A549 (cell line): ENCODE results near the gene MRPS17. TPM values are rescaled to one million over a fixed set of nuclear protein-coding genes. Genes with fewer than 3 reads are reported as not detected.

Experiments used
- ATAC-seq, 2 experiments: fragments of 200-7000 bp in 1 of 2; fragments of >200 bp in 1 of 2; cut with Nextera tagmentation in 1 of 2; cut with Tn5 transposase in 1 of 2; 3 replicates each; pipeline versions ENCODE4 v1.8.0 to v1.9.1; 2018 to 2020; ENCODE audit warnings: mild to moderate bottlenecking in 1 of 2, moderate library complexity in 1 of 2
- CTCF ChIA-PET: fragments of 300-600 bp; sonication (Branson Sonifier 250); formaldehyde crosslinking; extraction: SDS; loops from one replicate; lab custom pipeline; 2021; ENCODE audit warnings: antibody characterized with exemption, inconsistent platforms; lab: Yijun Ruan, JAX
- POLR2A ChIA-PET: fragments of 350-600 bp; formaldehyde crosslinking; extraction: SDS; loops from one replicate; lab custom pipeline; 2021; ENCODE audit warnings: antibody characterized with exemption, inconsistent platforms; lab: Yijun Ruan, JAX
- DNase-seq, 2 experiments: peaks; one replicate each; pipeline versions ENCODE4 v3.0.0 to v3.0.0-alpha.2; 2011 to 2016; ENCODE audit warnings: low read depth in 1 of 2, low spot score in 1 of 2
- FAIRE-seq: peaks from 2 replicates; lab custom pipeline; 2011; peaks lifted over from hg19 to GRCh38; lab: Jason Lieb, UNC
- H3K27ac ChIP-seq, 2 experiments: fragments of >200 bp; sonication (Bioruptor Twin); formaldehyde crosslinking; 3 replicates each; pipeline ENCODE4 v1.5.1; 2016 to 2017
- H3K4me1 ChIP-seq: fragments of >200 bp; sonication (Bioruptor Twin); formaldehyde crosslinking; 3 replicates; pipeline ENCODE4 v1.6.1; 2016
- H3K4me2 ChIP-seq: fragments of >200 bp; sonication (Bioruptor Twin); formaldehyde crosslinking; 3 replicates; pipeline ENCODE4 v1.6.1; 2016
- H3K4me3 ChIP-seq: fragments of >200 bp; sonication (Bioruptor Twin); formaldehyde crosslinking; 3 replicates; pipeline ENCODE4 v1.5.1; 2016
- H3K9me3 ChIP-seq: fragments of >200 bp; sonication (Bioruptor Twin); formaldehyde crosslinking; 3 replicates; pipeline ENCODE4 v1.6.1; 2016
- BCL3 ChIP-seq: fragments of >200 bp; sonication (Bioruptor Twin); formaldehyde crosslinking; IDR thresholded peaks from 3 replicates; pipeline ENCODE4 v1.6.1; 2016
- CTCF ChIP-seq: fragments of >200 bp; sonication (Bioruptor Twin); formaldehyde crosslinking; IDR thresholded peaks from 3 replicates; pipeline ENCODE4 v1.5.1; 2016
- E2F6 ChIP-seq: IDR thresholded peaks from 2 replicates; pipeline ENCODE4 v1.6.1; 2012; ENCODE audit warnings: low read depth, borderline replicate concordance
- ESRRA ChIP-seq: fragments of 150-350 bp; IDR thresholded peaks from 2 replicates; pipeline ENCODE4 v1.6.1; 2014; ENCODE audit warnings: mild to moderate bottlenecking, low read length, borderline replicate concordance
- JUN ChIP-seq, 2 experiments: fragments of >200 bp; sonication (Bioruptor Twin); formaldehyde crosslinking; IDR thresholded peaks; 2 replicates in 1 of 2; 3 replicates in 1 of 2; pipeline ENCODE4 v1.6.1; 2016 to 2017
- JUNB ChIP-seq: fragments of >200 bp; sonication (Bioruptor Twin); formaldehyde crosslinking; IDR thresholded peaks from 2 replicates; pipeline ENCODE4 v1.6.1; 2016
- MAX ChIP-seq: IDR thresholded peaks from 2 replicates; pipeline ENCODE4 v1.6.1; 2012
- PBX3 ChIP-seq: IDR thresholded peaks from 2 replicates; pipeline ENCODE4 v1.6.1; 2012
- PHF8 ChIP-seq: fragments of 200-600 bp; sonication (generic); IDR thresholded peaks from 2 replicates; pipeline ENCODE4 v1.6.1; 2016; ENCODE audit warnings: low read depth, mild to moderate bottlenecking, antibody characterized with exemption, moderate library complexity, borderline replicate concordance
- POLR2A ChIP-seq: IDR thresholded peaks from 2 replicates; pipeline ENCODE4 v1.6.1; 2012; ENCODE audit warnings: mild to moderate bottlenecking, low read length
- RAD21 ChIP-seq, 2 experiments: fragments of >200 bp in 1 of 2; sonication (Bioruptor Twin) in 1 of 2; formaldehyde crosslinking in 1 of 2; IDR thresholded peaks in 1 of 2; conservative IDR thresholded peaks in 1 of 2; 2 replicates in 1 of 2; 3 replicates in 1 of 2; pipeline ENCODE4 v1.6.1; 2012 to 2018; ENCODE audit warnings: inconsistent platforms in 1 of 2
- SMC3 ChIP-seq: fragments of >200 bp; sonication (Bioruptor Twin); formaldehyde crosslinking; IDR thresholded peaks from 3 replicates; pipeline ENCODE4 v1.6.1; 2018; ENCODE audit warnings: inconsistent platforms
- WGBS: methylation state at CpG from one replicate; pipeline ENCODE4 v1.1.6; 2017; ENCODE audit errors: missing lambda C conversion rate; 5-methylcytosine and 5-hydroxymethylcytosine counted together
- polyA plus RNA-seq, 4 experiments: library from polyadenylated mRNA; depleted of rRNA in 3 of 4; stranded (reverse); fragments of >200 nt; fragmentation: RNase III in 1 of 4; extraction: RNeasy Plus Mini Kit Qiagen cat#74134 plus additional on column Dnase treatment in 1 of 4; gene quantifications; 2 replicates in 3 of 4; 3 replicates in 1 of 4; pipeline ENCODE4 v1.2.3, GENCODE V29; 2011 to 2017
- TF ChIP-seq, protein P1 (sequence below): fragments of 200-600 bp; sonication (generic); IDR thresholded peaks from 2 replicates; pipeline ENCODE4 v1.6.1; 2016; ENCODE audit warnings: antibody characterized with exemption, mild to moderate bottlenecking, moderate library complexity
- TF ChIP-seq, protein P2 (sequence below): fragments of 250-450 bp; sonication (Bioruptor Pico); IDR thresholded peaks from 2 replicates; pipeline ENCODE4 v1.5.0; 2021; ENCODE audit warnings: mild to moderate bottlenecking, moderate library complexity, borderline replicate concordance

Gene MRPS17
- polyA plus RNA-seq, 2 of the 4 experiments (the other 2 are of a cell fraction) = 29.1 to 33.0 TPM

GRCh38 chr7:55964261-55965099 lies 12.8 kb downstream of the MRPS17 start, which contains the start of gene NIPSNAP2:
TSS of gene NIPSNAP2 (plus strand) at chr7:55964585. CDS start at chr7:55964610, 25 bp downstream.
- ATAC-seq (peak; percentile 90 to 91), DNase-seq (peak; percentile 41 to 69), FAIRE-seq (no peak)
- WGBS = 2% methylated on average over 15 of the region's 105 CpGs
- TF ChIP-seq, protein P1, sequence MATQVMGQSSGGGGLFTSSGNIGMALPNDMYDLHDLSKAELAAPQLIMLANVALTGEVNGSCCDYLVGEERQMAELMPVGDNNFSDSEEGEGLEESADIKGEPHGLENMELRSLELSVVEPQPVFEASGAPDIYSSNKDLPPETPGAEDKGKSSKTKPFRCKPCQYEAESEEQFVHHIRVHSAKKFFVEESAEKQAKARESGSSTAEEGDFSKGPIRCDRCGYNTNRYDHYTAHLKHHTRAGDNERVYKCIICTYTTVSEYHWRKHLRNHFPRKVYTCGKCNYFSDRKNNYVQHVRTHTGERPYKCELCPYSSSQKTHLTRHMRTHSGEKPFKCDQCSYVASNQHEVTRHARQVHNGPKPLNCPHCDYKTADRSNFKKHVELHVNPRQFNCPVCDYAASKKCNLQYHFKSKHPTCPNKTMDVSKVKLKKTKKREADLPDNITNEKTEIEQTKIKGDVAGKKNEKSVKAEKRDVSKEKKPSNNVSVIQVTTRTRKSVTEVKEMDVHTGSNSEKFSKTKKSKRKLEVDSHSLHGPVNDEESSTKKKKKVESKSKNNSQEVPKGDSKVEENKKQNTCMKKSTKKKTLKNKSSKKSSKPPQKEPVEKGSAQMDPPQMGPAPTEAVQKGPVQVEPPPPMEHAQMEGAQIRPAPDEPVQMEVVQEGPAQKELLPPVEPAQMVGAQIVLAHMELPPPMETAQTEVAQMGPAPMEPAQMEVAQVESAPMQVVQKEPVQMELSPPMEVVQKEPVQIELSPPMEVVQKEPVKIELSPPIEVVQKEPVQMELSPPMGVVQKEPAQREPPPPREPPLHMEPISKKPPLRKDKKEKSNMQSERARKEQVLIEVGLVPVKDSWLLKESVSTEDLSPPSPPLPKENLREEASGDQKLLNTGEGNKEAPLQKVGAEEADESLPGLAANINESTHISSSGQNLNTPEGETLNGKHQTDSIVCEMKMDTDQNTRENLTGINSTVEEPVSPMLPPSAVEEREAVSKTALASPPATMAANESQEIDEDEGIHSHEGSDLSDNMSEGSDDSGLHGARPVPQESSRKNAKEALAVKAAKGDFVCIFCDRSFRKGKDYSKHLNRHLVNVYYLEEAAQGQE = no peak
- TF ChIP-seq E2F6 (peak; percentile 75), JUNB (no peak), CTCF (peak; percentile 86), JUN (IDR thresholded peaks at IDR 0.05) (peak; percentile 91 to 93), PHF8 (peak; percentile 70; the same call in 1 of the 2 replicates), PBX3 (no peak), ESRRA (0 out of 2 replicates have a peak, but pooled peaks have one; percentile 34), BCL3 (peak; percentile 93), POLR2A (peak; percentile 74), SMC3 (peak; percentile 78), RAD21 (conservative IDR thresholded peaks at IDR 0.05 in 1 of 2, IDR thresholded peaks at IDR 0.05 in 1 of 2) (peak; percentile 21 to 32; a peak in 4 of 5 replicates), MAX (peak; percentile 69)
- TF ChIP-seq, protein P2, sequence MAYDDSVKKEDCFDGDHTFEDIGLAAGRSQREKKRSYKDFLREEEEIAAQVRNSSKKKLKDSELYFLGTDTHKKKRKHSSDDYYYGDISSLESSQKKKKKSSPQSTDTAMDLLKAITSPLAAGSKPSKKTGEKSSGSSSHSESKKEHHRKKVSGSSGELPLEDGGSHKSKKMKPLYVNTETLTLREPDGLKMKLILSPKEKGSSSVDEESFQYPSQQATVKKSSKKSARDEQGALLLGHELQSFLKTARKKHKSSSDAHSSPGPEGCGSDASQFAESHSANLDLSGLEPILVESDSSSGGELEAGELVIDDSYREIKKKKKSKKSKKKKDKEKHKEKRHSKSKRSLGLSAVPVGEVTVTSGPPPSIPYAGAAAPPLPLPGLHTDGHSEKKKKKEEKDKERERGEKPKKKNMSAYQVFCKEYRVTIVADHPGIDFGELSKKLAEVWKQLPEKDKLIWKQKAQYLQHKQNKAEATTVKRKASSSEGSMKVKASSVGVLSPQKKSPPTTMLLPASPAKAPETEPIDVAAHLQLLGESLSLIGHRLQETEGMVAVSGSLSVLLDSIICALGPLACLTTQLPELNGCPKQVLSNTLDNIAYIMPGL (CRISPR knock-in tag) = no peak
- peak within 1 kb of the TSS; percentile 69 for H3K4me3 ChIP-seq
- H3K4me2 ChIP-seq = peak within 1 kb of the TSS; percentile 77
- no peaks in the 10 kb centered on the region for H3K9me3 ChIP-seq
- CTCF ChIA-PET = interaction anchor here (0.5 to 2.4 kb wide), 57 partner anchors 8 to 1428 kb away, joined by 3 to 36 read pairs (median 4); partner anchors contain the start of genes CCT6A, PHKG1, PSPH and VOPP1
- H3K4me1 ChIP-seq = peaks cover 10% of the 10 kb centered on the region; the same call in 2 of the 3 replicates
- POLR2A ChIA-PET = interaction anchor here (0.5 to 1.5 kb wide), 12 partner anchors 9 to 1205 kb away, joined by 3 to 8 read pairs (median 4); partner anchors contain the start of genes CCT6A, MRPS17, PHKG1 and PSPH
- peak within 1 kb of the TSS; percentile 92 to 97 for H3K27ac ChIP-seq
